Calu3 (cell line): ENCODE measurements around the gene PBX3. TPM values are rescaled to one million over a fixed set of nuclear protein-coding genes. Genes with fewer than 3 reads are reported as not detected.

Source experiments
- BruUV-seq: library from RNA; stranded (reverse); fragments of 400-500 nt; replicated peaks from 2 replicates; lab custom pipeline; 2021; lab: Mats Ljungman, UMichigan
- CTCF ChIA-PET: fragments of 300-600 bp; sonication (Branson Sonifier 250); formaldehyde crosslinking; loops from one replicate; lab custom pipeline; 2022; ENCODE audit warnings: antibody characterized with exemption; lab: Charles Lee
- DNase-seq: peaks from one replicate; pipeline ENCODE4 v3.0.0; 2022
- H3K27ac Mint-ChIP-seq: one replicate; pipeline ENCODE4 v1.8.0; 2022; ENCODE audit warnings: mixed read lengths; ENCODE audit not compliant: unreplicated experiment
- H3K27me3 Mint-ChIP-seq: one replicate; pipeline ENCODE4 v1.8.0; 2022; ENCODE audit warnings: mixed read lengths; ENCODE audit not compliant: unreplicated experiment
- H3K36me3 Mint-ChIP-seq: one replicate; pipeline ENCODE4 v1.8.0; 2022; ENCODE audit warnings: mild to moderate bottlenecking, moderate library complexity, mixed read lengths; ENCODE audit not compliant: insufficient read depth, unreplicated experiment
- H3K4me1 Mint-ChIP-seq: one replicate; pipeline ENCODE4 v1.8.0; 2022; ENCODE audit warnings: mild to moderate bottlenecking, low read depth, mixed read lengths; ENCODE audit not compliant: unreplicated experiment
- H3K4me3 Mint-ChIP-seq: one replicate; pipeline ENCODE4 v1.8.0; 2022; ENCODE audit warnings: mild to moderate bottlenecking, low read depth, moderate library complexity, mixed read lengths; ENCODE audit not compliant: unreplicated experiment
- H3K9me3 Mint-ChIP-seq: one replicate; pipeline ENCODE4 v1.8.0; 2022; ENCODE audit warnings: low read depth, mixed read lengths; ENCODE audit not compliant: unreplicated experiment
- CTCF ChIP-seq: fragments of 200-600 bp; IDR thresholded peaks from one replicate; pipeline ENCODE4 v1.8.0; 2022; ENCODE audit warnings: antibody characterized with exemption; ENCODE audit not compliant: unreplicated experiment
- intact Hi-C: fragments of 100-400 bp; cut with micrococcal nuclease; formaldehyde crosslinking; loops from one replicate; pipeline ENCODE4 v1.10.0; 2022; ENCODE audit not compliant: unreplicated experiment
- total RNA-seq: library from RNA; stranded (reverse); gene quantifications from 2 replicates; pipeline ENCODE4 v1.2.3, GENCODE V29; 2022

Gene PBX3
- total RNA-seq, 1 experiment from 2014 or later, result 8.0 TPM

GRCh38 chr9:125919565-125919964 lies 172.4 kb downstream of the PBX3 start:
- Mint-ChIP-seq H3K4me3 (no peak overlapping the region), H3K36me3 (no peaks in the 10 kb centered on the region), H3K9me3 (no peaks in the 10 kb centered on the region), H3K4me1 (no peaks in the 10 kb centered on the region), H3K27me3 (no peaks in the 10 kb centered on the region), H3K27ac (no peak overlapping the region)
- CTCF ChIA-PET, result no interaction called here
- no TSS peak for BruUV-seq
- no peak for TF ChIP-seq CTCF
- no peak for DNase-seq
- intact Hi-C loops, result no loop called here

- H3K36me3 Mint-ChIP-seq, result no peaks in the 10 kb centered on the region
- no peaks in the 10 kb centered on the region for H3K27me3 Mint-ChIP-seq
- H3K9me3 Mint-ChIP-seq, result no peaks in the 10 kb centered on the region
- no TSS peak for BruUV-seq
- TF ChIP-seq CTCF, result no peak
- intact Hi-C loops, result no loop called here
- H3K27ac Mint-ChIP-seq, result no peak overlapping the region
- DNase-seq, result no peak
- no peaks in the 10 kb centered on the region for H3K4me1 Mint-ChIP-seq
- no peak overlapping the region for H3K4me3 Mint-ChIP-seq
- CTCF ChIA-PET, result no interaction called here
Measured at GRCh38 chr9:125920402-125920801, 173.2 kb downstream of the PBX3 start.

GRCh38 chr9:125922854-125923253 lies 175.7 kb downstream of the PBX3 start:
- DNase-seq, result no peak
- H3K27ac Mint-ChIP-seq, result no peak overlapping the region
- no peak for TF ChIP-seq CTCF
- no peaks in the 10 kb centered on the region for H3K27me3 Mint-ChIP-seq
- H3K4me3 Mint-ChIP-seq, result no peak overlapping the region
- H3K4me1 Mint-ChIP-seq, result no peaks in the 10 kb centered on the region
- H3K36me3 Mint-ChIP-seq, result no peaks in the 10 kb centered on the region
- CTCF ChIA-PET, result no interaction called here
- no TSS peak for BruUV-seq
- intact Hi-C loops, result no loop called here
- no peaks in the 10 kb centered on the region for H3K9me3 Mint-ChIP-seq

DNA sequence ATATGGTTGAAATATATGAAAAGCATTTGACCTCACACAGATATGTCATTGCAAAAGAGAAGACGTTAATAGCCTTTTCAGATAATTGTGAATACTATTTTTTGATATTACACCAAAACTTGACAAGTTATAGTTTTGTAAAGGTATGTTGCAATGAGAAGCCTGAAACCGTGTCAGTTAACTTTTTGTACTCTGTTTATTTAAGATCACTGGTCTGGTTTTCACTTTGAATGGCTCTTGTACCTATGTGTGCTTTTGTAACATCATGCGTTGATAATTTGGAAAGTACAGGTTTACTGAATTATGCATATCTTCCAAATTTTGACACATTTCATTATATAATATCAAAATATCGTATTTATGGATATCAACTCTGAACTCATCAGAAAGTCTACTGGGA lies 177.2 kb downstream of the PBX3 start:
- Mint-ChIP-seq H3K4me3 (no peak overlapping the region), H3K9me3 (no peaks in the 10 kb centered on the region), H3K4me1 (no peaks in the 10 kb centered on the region), H3K27me3 (no peaks in the 10 kb centered on the region), H3K36me3 (no peaks in the 10 kb centered on the region), H3K27ac (no peak overlapping the region)
- no peak for TF ChIP-seq CTCF
- no peak for DNase-seq
- CTCF ChIA-PET, result no interaction called here
- BruUV-seq, result no TSS peak
- intact Hi-C loops, result no loop called here
